Measurements from ENCODE around the gene SMARCE1.
"Not testable (repeated sequence)": the region's sequence is repeated elsewhere in the genome, so short reads cannot be mapped to it uniquely, and the experiment has no call there.

SMARCE1 gene

GRCh38 chr17:40602445-40603443 is 44.9 kb downstream of the SMARCE1 start:
- H3K4me1 ChIP-seq (ENCODE audit: control insufficient read depth, insufficient read depth, low read length) = peaks cover 7% of the 10 kb centered on the region
- H3K27ac ChIP-seq (ENCODE audit: low read depth, low read length) = peak overlapping the region; percentile 84
- H3K36me3 ChIP-seq (ENCODE audit: control insufficient read depth, insufficient read depth, low read length) = no peaks in the 10 kb centered on the region
- peak overlapping the region; percentile 16 for H3K9ac ChIP-seq (ENCODE audit: low read length)
- no peak overlapping the region for H3K4me3 ChIP-seq (ENCODE audit: low read length)
- no peaks in the 10 kb centered on the region for H3K27me3 ChIP-seq (ENCODE audit: control insufficient read depth, insufficient read depth, low read length)

- H3K4me1 ChIP-seq (ENCODE audit: control insufficient read depth, insufficient read depth, low read length) = peaks cover 7% of the 10 kb centered on the region
- H3K9ac ChIP-seq (ENCODE audit: low read length) = no peak overlapping the region
- H3K27me3 ChIP-seq (ENCODE audit: control insufficient read depth, insufficient read depth, low read length) = no peaks in the 10 kb centered on the region
- H3K4me3 ChIP-seq (ENCODE audit: low read length) = no peak overlapping the region
- no peaks in the 10 kb centered on the region for H3K36me3 ChIP-seq (ENCODE audit: control insufficient read depth, insufficient read depth, low read length)
- no peak overlapping the region for H3K27ac ChIP-seq (ENCODE audit: low read depth, low read length)
These were observed 47.1 kb downstream of the SMARCE1 start for GRCh38 chr17:40600486-40601046.

GRCh38 chr17:40599468-40599763 is 48.2 kb downstream of the SMARCE1 start:
- Histone ChIP-seq H3K27ac (ENCODE audit: low read depth, low read length) (no peak overlapping the region), H3K9ac (ENCODE audit: low read length) (no peak overlapping the region)

GRCh38 chr17:40598619-40599467 is 48.8 kb downstream of the SMARCE1 start:
- Histone ChIP-seq H3K4me1 (ENCODE audit: control insufficient read depth, insufficient read depth, low read length) (peaks cover 7% of the 10 kb centered on the region), H3K9ac (ENCODE audit: low read length) (no peak overlapping the region), H3K27ac (ENCODE audit: low read depth, low read length) (no peak overlapping the region), H3K4me3 (ENCODE audit: low read length) (no peak overlapping the region), H3K27me3 (ENCODE audit: control insufficient read depth, insufficient read depth, low read length) (no peaks in the 10 kb centered on the region), H3K36me3 (ENCODE audit: control insufficient read depth, insufficient read depth, low read length) (no peaks in the 10 kb centered on the region)

More at GRCh38 chr17:40599468-40599763, 48.2 kb downstream of the SMARCE1 start:
- Histone ChIP-seq H3K4me1 (ENCODE audit: control insufficient read depth, insufficient read depth, low read length) (peaks cover 7% of the 10 kb centered on the region), H3K4me3 (ENCODE audit: low read length) (no peak overlapping the region), H3K27me3 (ENCODE audit: control insufficient read depth, insufficient read depth, low read length) (no peaks in the 10 kb centered on the region), H3K36me3 (ENCODE audit: control insufficient read depth, insufficient read depth, low read length) (no peaks in the 10 kb centered on the region)

- Histone ChIP-seq H3K4me3 (ENCODE audit: low read length) (no peak overlapping the region), H3K9ac (ENCODE audit: low read length) (no peak overlapping the region), H3K4me1 (ENCODE audit: control insufficient read depth, insufficient read depth, low read length) (peaks cover 6% of the 10 kb centered on the region), H3K36me3 (ENCODE audit: control insufficient read depth, insufficient read depth, low read length) (no peaks in the 10 kb centered on the region), H3K27me3 (ENCODE audit: control insufficient read depth, insufficient read depth, low read length) (no peaks in the 10 kb centered on the region), H3K27ac (ENCODE audit: low read depth, low read length) (no peak overlapping the region)
These were observed 49.4 kb downstream of the SMARCE1 start for GRCh38 chr17:40598301-40598618.

GRCh38 chr17:40597556-40598300 is 49.9 kb downstream of the SMARCE1 start:
- Histone ChIP-seq H3K27me3 (ENCODE audit: control insufficient read depth, insufficient read depth, low read length) (no peaks in the 10 kb centered on the region), H3K36me3 (ENCODE audit: control insufficient read depth, insufficient read depth, low read length) (no peaks in the 10 kb centered on the region), H3K4me3 (ENCODE audit: low read length) (no peak overlapping the region), H3K9ac (ENCODE audit: low read length) (no peak overlapping the region), H3K4me1 (ENCODE audit: control insufficient read depth, insufficient read depth, low read length) (peaks cover under 1% of the 10 kb centered on the region), H3K27ac (ENCODE audit: low read depth, low read length) (no peak overlapping the region)

GRCh38 chr17:40597156-40597555 is 50.5 kb downstream of the SMARCE1 start:
- no peaks in the 10 kb centered on the region for H3K27me3 ChIP-seq (ENCODE audit: control insufficient read depth, insufficient read depth, low read length)
- H3K4me3 ChIP-seq (ENCODE audit: low read length) = no peak overlapping the region
- no peak overlapping the region for H3K27ac ChIP-seq (ENCODE audit: low read depth, low read length)
- H3K4me1 ChIP-seq (ENCODE audit: control insufficient read depth, insufficient read depth, low read length) = no peaks in the 10 kb centered on the region
- no peaks in the 10 kb centered on the region for H3K36me3 ChIP-seq (ENCODE audit: control insufficient read depth, insufficient read depth, low read length)
- H3K9ac ChIP-seq (ENCODE audit: low read length) = no peak overlapping the region

GRCh38 chr17:40596261-40596919 is 51.2 kb downstream of the SMARCE1 start:
- no peak overlapping the region for H3K9ac ChIP-seq (ENCODE audit: low read length)
- H3K27ac ChIP-seq (ENCODE audit: low read depth, low read length) = no peak overlapping the region
- no peaks in the 10 kb centered on the region for H3K4me1 ChIP-seq (ENCODE audit: control insufficient read depth, insufficient read depth, low read length)

GRCh38 chr17:40590742-40591141 is 56.9 kb downstream of the SMARCE1 start:
- peak overlapping the region; percentile 6 for H3K4me3 ChIP-seq (ENCODE audit: low read length)
- H3K9ac ChIP-seq (ENCODE audit: low read length) = no peak overlapping the region
- H3K4me1 ChIP-seq (ENCODE audit: control insufficient read depth, insufficient read depth, low read length) = no peaks in the 10 kb centered on the region
- no peaks in the 10 kb centered on the region for H3K27me3 ChIP-seq (ENCODE audit: control insufficient read depth, insufficient read depth, low read length)
- no peaks in the 10 kb centered on the region for H3K36me3 ChIP-seq (ENCODE audit: control insufficient read depth, insufficient read depth, low read length)
- no peak overlapping the region for H3K27ac ChIP-seq (ENCODE audit: low read depth, low read length)

More at GRCh38 chr17:40596261-40596919, 51.2 kb downstream of the SMARCE1 start:
- Histone ChIP-seq H3K27me3 (ENCODE audit: control insufficient read depth, insufficient read depth, low read length) (no peaks in the 10 kb centered on the region), H3K36me3 (ENCODE audit: control insufficient read depth, insufficient read depth, low read length) (no peaks in the 10 kb centered on the region), H3K4me3 (ENCODE audit: low read length) (no peak overlapping the region)

GRCh38 chr17:40588552-40588951 is 59.1 kb downstream of the SMARCE1 start:
- H3K4me3 ChIP-seq (ENCODE audit: low read length) = no peak overlapping the region
- H3K9ac ChIP-seq (ENCODE audit: low read length) = no peak overlapping the region
- H3K27ac ChIP-seq (ENCODE audit: low read depth, low read length) = no peak overlapping the region
- H3K4me1 ChIP-seq (ENCODE audit: control insufficient read depth, insufficient read depth, low read length) = no peaks in the 10 kb centered on the region
- H3K36me3 ChIP-seq (ENCODE audit: control insufficient read depth, insufficient read depth, low read length) = no peaks in the 10 kb centered on the region
- H3K27me3 ChIP-seq (ENCODE audit: control insufficient read depth, insufficient read depth, low read length) = no peaks in the 10 kb centered on the region

GRCh38 chr17:40586264-40586663 is 61.4 kb downstream of the SMARCE1 start:
- not testable (repeated sequence) for H3K27ac ChIP-seq (ENCODE audit: low read depth, low read length); H3K9ac ChIP-seq (ENCODE audit: low read length); H3K27me3 ChIP-seq (ENCODE audit: control insufficient read depth, insufficient read depth, low read length); H3K4me3 ChIP-seq (ENCODE audit: low read length); H3K36me3 ChIP-seq (ENCODE audit: control insufficient read depth, insufficient read depth, low read length); H3K4me1 ChIP-seq (ENCODE audit: control insufficient read depth, insufficient read depth, low read length)
